SK-N-SH treated with all-trans-retinoic acid at 6 μM for 48 hours (cell line): ENCODE results near the gene ZNF846.
"Not testable (repeated sequence)": the region's sequence is repeated elsewhere in the genome, so short reads cannot be mapped to it uniquely, and the experiment has no call there.

Experiments
- ATAC-seq: fragments of 200-7000 bp; cut with Tn5 transposase; 3 replicates; pipeline ENCODE4 v1.9.1; 2020; ENCODE audit warnings: mild to moderate bottlenecking, moderate library complexity
- ARNTL ChIP-seq: fragments of 450-650 bp; formaldehyde crosslinking; IDR thresholded peaks from 2 replicates; pipeline ENCODE4 v1.5.0; 2020; ENCODE audit warnings: low read depth, mild to moderate bottlenecking, moderate library complexity, borderline replicate concordance
- BACH2 ChIP-seq: fragments of 250-450 bp; sonication (Bioruptor Pico); IDR thresholded peaks from 2 replicates; pipeline ENCODE4 v1.9.0; 2021; ENCODE audit warnings: mild to moderate bottlenecking, borderline replicate concordance
- CSDC2 ChIP-seq: fragments of 250-450 bp; sonication (Bioruptor Pico); IDR thresholded peaks from 2 replicates; pipeline ENCODE4 v1.5.0; 2020; ENCODE audit warnings: mild to moderate bottlenecking, moderate library complexity
- GLIS3 ChIP-seq: fragments of 250-450 bp; sonication (Bioruptor Pico); IDR thresholded peaks from 2 replicates; pipeline ENCODE4 v1.5.0; 2020; ENCODE audit warnings: mild to moderate bottlenecking, moderate library complexity
- ISL1 ChIP-seq: fragments of 250-450 bp; sonication (Bioruptor Pico); IDR thresholded peaks from 2 replicates; pipeline ENCODE4 v2.1.2; 2022; ENCODE audit warnings: mild to moderate bottlenecking, moderate library complexity
- OSR1 ChIP-seq: fragments of 250-450 bp; sonication (Bioruptor Pico); IDR thresholded peaks from 2 replicates; pipeline ENCODE4 v1.8.0; 2022; ENCODE audit warnings: moderate library complexity, mild to moderate bottlenecking, inconsistent platforms
- POU6F1 ChIP-seq: fragments of 250-450 bp; sonication (Bioruptor Pico); IDR thresholded peaks from 2 replicates; pipeline ENCODE4 v1.8.0; 2021; ENCODE audit warnings: low read depth, mild to moderate bottlenecking, moderate library complexity, borderline replicate concordance
- PPARA ChIP-seq: fragments of 250-450 bp; sonication (Bioruptor Pico); IDR thresholded peaks from 2 replicates; pipeline ENCODE4 v1.5.0; 2020; ENCODE audit warnings: mild to moderate bottlenecking, borderline replicate concordance
- RARB ChIP-seq: fragments of 250-450 bp; sonication (Bioruptor Pico); IDR thresholded peaks from 2 replicates; pipeline ENCODE4 v1.8.0; 2021; ENCODE audit warnings: mild to moderate bottlenecking, moderate library complexity
- SNAI2 ChIP-seq: fragments of 250-450 bp; sonication (Bioruptor Pico); IDR thresholded peaks from 2 replicates; pipeline ENCODE4 v1.5.0; 2020; ENCODE audit warnings: mild to moderate bottlenecking, moderate library complexity
- TCF4 ChIP-seq: fragments of 250-450 bp; sonication (Bioruptor Pico); IDR thresholded peaks from 2 replicates; pipeline ENCODE4 v1.8.0; 2021; ENCODE audit warnings: mild to moderate bottlenecking, moderate library complexity, borderline replicate concordance
- TOX ChIP-seq: fragments of 250-450 bp; sonication (Bioruptor Pico); IDR thresholded peaks from 2 replicates; pipeline ENCODE4 v1.8.0; 2021; ENCODE audit warnings: mild to moderate bottlenecking, moderate library complexity, borderline replicate concordance
- TSHZ2 ChIP-seq: fragments of 250-450 bp; sonication (Bioruptor Pico); IDR thresholded peaks from 2 replicates; pipeline ENCODE4 v1.5.0; 2020; ENCODE audit warnings: mild to moderate bottlenecking, moderate library complexity
- ZC3H10 ChIP-seq: fragments of 250-450 bp; sonication (Bioruptor Pico); IDR thresholded peaks from 2 replicates; pipeline ENCODE4 v1.5.1; 2021; ENCODE audit warnings: mild to moderate bottlenecking, moderate library complexity
- ZFP3 ChIP-seq: fragments of 250-450 bp; sonication (Bioruptor Pico); IDR thresholded peaks from 2 replicates; pipeline ENCODE4 v1.5.0; 2020; ENCODE audit warnings: mild to moderate bottlenecking, moderate library complexity
- ZFP30 ChIP-seq: fragments of 450-650 bp; formaldehyde crosslinking; IDR thresholded peaks from 2 replicates; pipeline ENCODE4 v1.5.0; 2022; ENCODE audit warnings: mild to moderate bottlenecking, moderate library complexity
- ZNF565 ChIP-seq: fragments of 450-650 bp; formaldehyde crosslinking; conservative IDR thresholded peaks from 2 replicates; pipeline ENCODE4 v1.5.0; 2020; ENCODE audit warnings: low read depth, mild to moderate bottlenecking, moderate library complexity
- ZNF70 ChIP-seq: fragments of 450-650 bp; formaldehyde crosslinking; IDR thresholded peaks from 2 replicates; pipeline ENCODE4 v1.5.0; 2020; ENCODE audit warnings: mild to moderate bottlenecking, moderate library complexity
- ZNF8 ChIP-seq: fragments of 450-650 bp; formaldehyde crosslinking; IDR thresholded peaks from 2 replicates; pipeline ENCODE4 v1.5.0; 2020; ENCODE audit warnings: mild to moderate bottlenecking, moderate library complexity
- TF ChIP-seq, protein P1 (sequence below): fragments of 250-450 bp; sonication (Bioruptor Pico); IDR thresholded peaks from 2 replicates; pipeline ENCODE4 v1.5.1; 2020; ENCODE audit warnings: low read depth, mild to moderate bottlenecking, moderate library complexity
- TF ChIP-seq, protein P2 (sequence below): fragments of 250-450 bp; sonication (Bioruptor Pico); IDR thresholded peaks from 2 replicates; pipeline ENCODE4 v1.8.0; 2020; ENCODE audit warnings: mild to moderate bottlenecking, moderate library complexity, borderline replicate concordance
- TF ChIP-seq, protein P3 (sequence below): fragments of 250-450 bp; sonication (Bioruptor Pico); IDR thresholded peaks from 2 replicates; pipeline ENCODE4 v1.5.1; 2021; ENCODE audit warnings: mild to moderate bottlenecking, moderate library complexity

The ZNF846 gene

GRCh38 chr19:9792206-9793070 lies 23.9 kb upstream of the ZNF846 start:
- peak; percentile 76 for ATAC-seq
- TF ChIP-seq, protein P1, sequence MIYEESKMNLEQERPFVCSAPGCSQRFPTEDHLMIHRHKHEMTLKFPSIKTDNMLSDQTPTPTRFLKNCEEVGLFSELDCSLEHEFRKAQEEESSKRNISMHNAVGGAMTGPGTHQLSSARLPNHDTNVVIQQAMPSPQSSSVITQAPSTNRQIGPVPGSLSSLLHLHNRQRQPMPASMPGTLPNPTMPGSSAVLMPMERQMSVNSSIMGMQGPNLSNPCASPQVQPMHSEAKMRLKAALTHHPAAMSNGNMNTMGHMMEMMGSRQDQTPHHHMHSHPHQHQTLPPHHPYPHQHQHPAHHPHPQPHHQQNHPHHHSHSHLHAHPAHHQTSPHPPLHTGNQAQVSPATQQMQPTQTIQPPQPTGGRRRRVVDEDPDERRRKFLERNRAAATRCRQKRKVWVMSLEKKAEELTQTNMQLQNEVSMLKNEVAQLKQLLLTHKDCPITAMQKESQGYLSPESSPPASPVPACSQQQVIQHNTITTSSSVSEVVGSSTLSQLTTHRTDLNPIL (CRISPR knock-in tag) = no peak
- no peak for TF ChIP-seq BACH2
- TF ChIP-seq ZNF8 (CRISPR knock-in tag) = no peak
- no peak for TF ChIP-seq ZFP30
- no peak for TF ChIP-seq GLIS3 (CRISPR knock-in tag)
- no peak for TF ChIP-seq TSHZ2 (CRISPR knock-in tag)
- no peak for TF ChIP-seq ISL1 (CRISPR knock-in tag)
- no peak for TF ChIP-seq TCF4 (CRISPR knock-in tag)
- no peak for TF ChIP-seq POU6F1 (CRISPR knock-in tag)
- TF ChIP-seq ZFP3 (CRISPR knock-in tag) = no peak
- TF ChIP-seq ZC3H10 (CRISPR knock-in tag) = no peak
- no peak for TF ChIP-seq ARNTL
- TF ChIP-seq ZNF70 = no peak
- TF ChIP-seq CSDC2 (CRISPR knock-in tag) = no peak
- no peak for TF ChIP-seq RARB

GRCh38 chr19:9791552-9792205 lies 23.1 kb upstream of the ZNF846 start:
- TF ChIP-seq TSHZ2 (CRISPR knock-in tag) = no peak
- no peak for TF ChIP-seq RARB
- no peak for TF ChIP-seq ZNF70
- TF ChIP-seq BACH2 = no peak
- no peak for TF ChIP-seq SNAI2 (CRISPR knock-in tag)
- no peak for TF ChIP-seq TOX (CRISPR knock-in tag)
- TF ChIP-seq ARNTL = no peak
- no peak for TF ChIP-seq ZNF565
- TF ChIP-seq ISL1 (CRISPR knock-in tag) = no peak
- TF ChIP-seq ZFP30 = no peak
- TF ChIP-seq, protein P2, sequence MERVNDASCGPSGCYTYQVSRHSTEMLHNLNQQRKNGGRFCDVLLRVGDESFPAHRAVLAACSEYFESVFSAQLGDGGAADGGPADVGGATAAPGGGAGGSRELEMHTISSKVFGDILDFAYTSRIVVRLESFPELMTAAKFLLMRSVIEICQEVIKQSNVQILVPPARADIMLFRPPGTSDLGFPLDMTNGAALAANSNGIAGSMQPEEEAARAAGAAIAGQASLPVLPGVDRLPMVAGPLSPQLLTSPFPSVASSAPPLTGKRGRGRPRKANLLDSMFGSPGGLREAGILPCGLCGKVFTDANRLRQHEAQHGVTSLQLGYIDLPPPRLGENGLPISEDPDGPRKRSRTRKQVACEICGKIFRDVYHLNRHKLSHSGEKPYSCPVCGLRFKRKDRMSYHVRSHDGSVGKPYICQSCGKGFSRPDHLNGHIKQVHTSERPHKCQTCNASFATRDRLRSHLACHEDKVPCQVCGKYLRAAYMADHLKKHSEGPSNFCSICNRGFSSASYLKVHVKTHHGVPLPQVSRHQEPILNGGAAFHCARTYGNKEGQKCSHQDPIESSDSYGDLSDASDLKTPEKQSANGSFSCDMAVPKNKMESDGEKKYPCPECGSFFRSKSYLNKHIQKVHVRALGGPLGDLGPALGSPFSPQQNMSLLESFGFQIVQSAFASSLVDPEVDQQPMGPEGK (CRISPR knock-in tag) = no peak
- no peak for TF ChIP-seq GLIS3 (CRISPR knock-in tag)
- no peak for TF ChIP-seq ZFP3 (CRISPR knock-in tag)
- no peak for TF ChIP-seq TCF4 (CRISPR knock-in tag)
- TF ChIP-seq, protein P1 (CRISPR knock-in tag) = no peak
- TF ChIP-seq PPARA (CRISPR knock-in tag) = no peak
- TF ChIP-seq, protein P3, sequence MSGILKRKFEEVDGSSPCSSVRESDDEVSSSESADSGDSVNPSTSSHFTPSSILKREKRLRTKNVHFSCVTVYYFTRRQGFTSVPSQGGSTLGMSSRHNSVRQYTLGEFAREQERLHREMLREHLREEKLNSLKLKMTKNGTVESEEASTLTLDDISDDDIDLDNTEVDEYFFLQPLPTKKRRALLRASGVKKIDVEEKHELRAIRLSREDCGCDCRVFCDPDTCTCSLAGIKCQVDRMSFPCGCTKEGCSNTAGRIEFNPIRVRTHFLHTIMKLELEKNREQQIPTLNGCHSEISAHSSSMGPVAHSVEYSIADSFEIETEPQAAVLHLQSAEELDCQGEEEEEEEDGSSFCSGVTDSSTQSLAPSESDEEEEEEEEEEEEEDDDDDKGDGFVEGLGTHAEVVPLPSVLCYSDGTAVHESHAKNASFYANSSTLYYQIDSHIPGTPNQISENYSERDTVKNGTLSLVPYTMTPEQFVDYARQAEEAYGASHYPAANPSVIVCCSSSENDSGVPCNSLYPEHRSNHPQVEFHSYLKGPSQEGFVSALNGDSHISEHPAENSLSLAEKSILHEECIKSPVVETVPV = no peak
- TF ChIP-seq ZNF8 (CRISPR knock-in tag) = no peak
- no peak for TF ChIP-seq OSR1 (CRISPR knock-in tag)
- TF ChIP-seq ZC3H10 (CRISPR knock-in tag) = no peak
- peak; percentile 81 for ATAC-seq

- ATAC-seq = not testable (repeated sequence)
Measured at GRCh38 chr19:9791073-9791367, 22.5 kb upstream of the ZNF846 start.

DNA sequence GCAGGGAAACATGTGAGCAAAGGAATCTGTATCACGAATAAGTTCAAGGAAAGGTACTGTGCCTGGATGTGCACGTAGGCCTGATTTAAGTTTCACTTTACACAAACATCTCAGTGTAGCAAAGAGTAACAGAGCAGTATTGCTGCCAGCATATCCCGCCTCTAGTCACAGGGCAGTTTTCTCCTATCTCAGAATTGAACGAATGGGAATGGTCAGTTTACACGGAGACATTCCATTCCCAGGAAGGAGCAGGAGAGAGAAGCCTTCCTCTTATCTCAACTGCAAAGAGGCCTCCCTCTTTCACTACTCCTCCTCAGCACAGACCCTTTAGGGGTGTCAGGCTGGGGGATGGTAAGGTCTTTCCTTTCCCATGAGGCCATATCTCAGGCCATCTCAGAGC lies 21.0 kb upstream of the ZNF846 start:
- not testable (repeated sequence) for ATAC-seq
